Measurements from ENCODE around the gene HDAC10. TPM values are rescaled to one million over a fixed set of nuclear protein-coding genes. Genes with fewer than 3 reads are reported as not detected.

Gene HDAC10
- total RNA-seq, 1 donor from 2014 or later = 13.6 TPM

DNA sequence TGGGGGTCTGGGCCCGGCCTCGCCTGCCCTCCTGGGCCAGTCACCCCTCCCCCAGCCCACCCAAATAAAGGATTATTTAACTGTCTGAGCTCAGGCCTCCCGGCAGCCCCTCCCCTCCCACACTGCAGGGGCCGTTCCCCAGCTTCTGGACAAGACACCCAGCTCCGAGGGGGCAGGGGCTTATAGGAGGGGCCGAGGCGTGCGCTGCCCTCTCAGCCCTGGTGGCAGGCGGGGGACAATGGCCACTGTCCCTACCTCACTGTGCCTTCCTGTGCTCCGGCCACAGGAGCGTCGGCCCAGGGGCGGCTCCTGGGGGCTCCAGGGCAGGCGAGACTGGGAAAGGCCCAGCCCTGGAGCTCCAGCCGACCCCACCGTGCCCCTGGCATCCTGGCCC is 52.4 kb downstream of the HDAC10 start:
- Histone ChIP-seq H3K4me1 (peaks cover 40% of the 10 kb centered on the region), H3K9me3 (replicated peaks) (no peaks in the 10 kb centered on the region), H3K4me3 (no peak overlapping the region), H3K27me3 (ENCODE audit: low read depth) (no peaks in the 10 kb centered on the region), H3K36me3 (peaks cover 48% of the 10 kb centered on the region), H3K27ac (replicated peaks) (no peak overlapping the region)
- TF ChIP-seq, protein P1, sequence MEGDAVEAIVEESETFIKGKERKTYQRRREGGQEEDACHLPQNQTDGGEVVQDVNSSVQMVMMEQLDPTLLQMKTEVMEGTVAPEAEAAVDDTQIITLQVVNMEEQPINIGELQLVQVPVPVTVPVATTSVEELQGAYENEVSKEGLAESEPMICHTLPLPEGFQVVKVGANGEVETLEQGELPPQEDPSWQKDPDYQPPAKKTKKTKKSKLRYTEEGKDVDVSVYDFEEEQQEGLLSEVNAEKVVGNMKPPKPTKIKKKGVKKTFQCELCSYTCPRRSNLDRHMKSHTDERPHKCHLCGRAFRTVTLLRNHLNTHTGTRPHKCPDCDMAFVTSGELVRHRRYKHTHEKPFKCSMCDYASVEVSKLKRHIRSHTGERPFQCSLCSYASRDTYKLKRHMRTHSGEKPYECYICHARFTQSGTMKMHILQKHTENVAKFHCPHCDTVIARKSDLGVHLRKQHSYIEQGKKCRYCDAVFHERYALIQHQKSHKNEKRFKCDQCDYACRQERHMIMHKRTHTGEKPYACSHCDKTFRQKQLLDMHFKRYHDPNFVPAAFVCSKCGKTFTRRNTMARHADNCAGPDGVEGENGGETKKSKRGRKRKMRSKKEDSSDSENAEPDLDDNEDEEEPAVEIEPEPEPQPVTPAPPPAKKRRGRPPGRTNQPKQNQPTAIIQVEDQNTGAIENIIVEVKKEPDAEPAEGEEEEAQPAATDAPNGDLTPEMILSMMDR (IDR thresholded peaks at IDR 0.05; ENCODE audit: borderline replicate concordance) = no peak
- no peak for DNase-seq
- intact Hi-C loops (cut with micrococcal nuclease) = no loop called here

DNA sequence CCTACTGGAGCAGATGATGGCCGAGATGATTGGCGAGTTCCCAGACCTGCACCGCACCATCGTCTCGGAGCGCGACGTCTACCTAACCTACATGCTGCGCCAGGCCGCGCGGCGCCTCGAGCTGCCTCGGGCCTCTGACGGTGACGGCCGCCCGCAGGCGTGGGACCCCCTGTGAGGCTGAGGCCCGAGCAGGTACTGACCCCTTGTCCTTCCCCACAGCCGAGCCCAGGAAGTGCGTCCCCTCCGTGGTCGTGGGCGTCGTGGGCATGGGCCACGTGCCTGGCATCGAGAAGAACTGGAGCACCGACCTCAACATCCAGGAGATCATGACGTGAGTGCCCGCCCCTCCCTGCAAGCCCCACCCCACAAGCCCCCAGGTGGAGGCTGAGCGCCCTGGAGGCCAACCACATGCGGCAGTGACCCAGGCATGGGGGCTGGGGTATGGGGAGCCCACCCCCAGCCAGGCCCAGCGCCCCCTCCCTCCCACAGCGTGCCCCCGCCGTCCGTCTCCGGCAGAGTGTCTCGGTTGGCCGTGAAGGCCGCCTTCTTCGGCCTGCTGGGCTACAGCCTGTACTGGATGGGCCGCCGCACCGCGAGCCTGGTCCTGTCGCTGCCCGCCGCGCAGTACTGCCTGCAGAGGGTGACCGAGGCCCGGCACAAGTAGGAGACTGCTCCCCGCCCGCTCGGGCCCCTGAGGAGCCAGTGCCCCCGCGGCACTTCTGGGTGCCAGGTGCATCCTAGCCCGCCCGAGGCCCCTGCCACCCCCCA is 53.0 kb downstream of the HDAC10 start:
- Histone ChIP-seq H3K27me3 (ENCODE audit: low read depth) (no peaks in the 10 kb centered on the region), H3K4me3 (no peak overlapping the region), H3K9me3 (replicated peaks) (no peaks in the 10 kb centered on the region), H3K36me3 (peaks cover 43% of the 10 kb centered on the region), H3K27ac (replicated peaks) (no peak overlapping the region), H3K4me1 (peaks cover 35% of the 10 kb centered on the region)
- intact Hi-C loops (cut with micrococcal nuclease) = no loop called here
- DNase-seq = no peak
- TF ChIP-seq, protein P1 (IDR thresholded peaks at IDR 0.05; ENCODE audit: borderline replicate concordance) = no peak

DNA sequence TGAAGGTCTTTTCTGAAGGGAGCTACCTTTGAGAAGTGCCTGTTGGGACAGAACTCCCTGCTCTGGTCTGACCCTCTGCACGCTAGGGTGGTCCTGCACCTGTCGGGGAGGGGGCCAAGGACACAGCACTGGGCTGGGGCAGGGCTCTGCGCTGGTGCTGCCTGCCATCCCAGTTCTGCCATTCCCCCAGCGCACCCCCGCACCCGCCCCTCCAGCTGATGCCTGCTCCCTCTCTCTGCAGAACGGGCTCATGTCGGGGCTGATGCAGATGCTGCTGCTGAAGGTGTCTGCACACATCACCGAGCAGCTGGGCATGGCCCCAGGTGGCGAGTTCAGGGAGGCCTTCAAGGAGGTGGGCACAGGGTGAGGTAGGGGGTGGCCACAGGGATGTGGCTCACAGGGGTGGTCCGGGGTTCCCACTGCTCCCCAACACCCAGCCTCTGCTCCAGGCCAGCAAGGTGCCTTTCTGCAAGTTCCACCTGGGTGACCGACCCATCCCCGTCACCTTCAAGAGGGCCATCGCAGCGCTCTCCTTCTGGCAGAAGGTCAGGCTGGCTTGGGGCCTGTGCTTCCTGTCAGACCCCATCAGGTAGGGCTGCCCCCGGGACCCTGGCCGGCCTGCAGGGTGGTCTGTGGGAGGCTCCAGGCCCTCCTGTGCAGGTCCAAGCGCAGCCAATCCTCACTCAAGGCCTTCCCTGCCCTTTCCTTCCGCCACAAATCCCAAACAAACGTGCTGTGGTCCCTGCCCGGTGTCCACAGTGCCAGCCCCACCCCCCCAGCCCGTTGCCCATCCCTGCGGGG is 53.9 kb downstream of the HDAC10 start:
- no peak overlapping the region for H3K4me3 ChIP-seq
- peaks cover 27% of the 10 kb centered on the region for H3K4me1 ChIP-seq
- intact Hi-C loops (cut with micrococcal nuclease) = no loop called here
- H3K36me3 ChIP-seq = peaks cover 41% of the 10 kb centered on the region
- TF ChIP-seq, protein P1 (IDR thresholded peaks at IDR 0.05; ENCODE audit: borderline replicate concordance) = no peak
- no peaks in the 10 kb centered on the region for H3K27me3 ChIP-seq (ENCODE audit: low read depth)
- no peaks in the 10 kb centered on the region for H3K9me3 ChIP-seq (replicated peaks)
- DNase-seq = no peak
- H3K27ac ChIP-seq (replicated peaks) = no peak overlapping the region

DNA sequence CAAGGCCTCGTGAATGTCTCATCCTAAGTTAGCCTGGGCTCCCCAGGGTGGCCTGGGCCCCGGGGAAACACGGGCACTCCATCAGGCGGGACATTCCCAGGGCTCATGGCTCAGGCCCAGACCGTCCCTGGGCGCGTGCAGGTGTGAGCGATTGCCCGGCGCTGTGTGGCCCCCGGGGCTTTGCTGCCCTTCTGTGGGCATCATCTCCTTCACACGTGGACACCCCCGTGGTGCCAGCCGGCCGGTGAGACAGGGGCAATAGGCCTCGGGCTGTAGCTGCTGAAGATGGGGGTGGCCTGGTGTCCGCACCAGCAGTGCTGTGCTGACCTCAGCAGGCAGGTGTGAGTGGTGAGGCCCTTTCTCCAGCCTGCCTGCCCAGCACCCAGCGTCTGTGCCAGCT is 54.8 kb downstream of the HDAC10 start:
- intact Hi-C loops (cut with micrococcal nuclease) = no loop called here
- H3K36me3 ChIP-seq = peaks cover 41% of the 10 kb centered on the region
- H3K27ac ChIP-seq (replicated peaks) = no peak overlapping the region

More for the DNA sequence above, 54.8 kb downstream of the HDAC10 start:
- TF ChIP-seq, protein P1 (IDR thresholded peaks at IDR 0.05; ENCODE audit: borderline replicate concordance) = no peak
- Histone ChIP-seq H3K4me3 (no peak overlapping the region), H3K9me3 (replicated peaks) (no peaks in the 10 kb centered on the region), H3K4me1 (peaks cover 22% of the 10 kb centered on the region), H3K27me3 (ENCODE audit: low read depth) (no peaks in the 10 kb centered on the region)
- no peak for DNase-seq

Other genes starting within 250 kb of the HDAC10 start
- gene IL17REL, start 238.5 kb downstream of the HDAC10 start, total RNA-seq = not detected
- not detected for gene TTLL8, start 193.0 kb downstream of the HDAC10 start, total RNA-seq
- 0.66 TPM for gene MLC1, start 165.8 kb downstream of the HDAC10 start, total RNA-seq
- 0.49 TPM for gene MOV10L1, start 161.3 kb downstream of the HDAC10 start, total RNA-seq
- gene PANX2, start 80.5 kb downstream of the HDAC10 start, total RNA-seq = 0.58 TPM
- gene TRABD, start 65.4 kb downstream of the HDAC10 start, total RNA-seq = 21.0 TPM
- gene SELENOO, start 50.3 kb downstream of the HDAC10 start, total RNA-seq = 15.0 TPM
- gene TUBGCP6, start 6.2 kb downstream of the HDAC10 start, total RNA-seq = 18.3 TPM
- 17.2 TPM for gene MAPK12, start 10.4 kb upstream of the HDAC10 start, total RNA-seq
- gene MAPK11, start 19.1 kb upstream of the HDAC10 start, total RNA-seq = 7.8 TPM
- gene PLXNB2, start 56.4 kb upstream of the HDAC10 start, total RNA-seq = 50.2 TPM
- 1.2 TPM for gene DENND6B, start 75.7 kb upstream of the HDAC10 start, total RNA-seq
- 38.6 TPM for gene PPP6R2, start 92.1 kb upstream of the HDAC10 start, total RNA-seq
- gene SBF1, start 223.8 kb upstream of the HDAC10 start, total RNA-seq = 55.8 TPM
- gene ADM2, start 230.3 kb upstream of the HDAC10 start, total RNA-seq = not detected
- not detected for gene MIOX, start 235.6 kb upstream of the HDAC10 start, total RNA-seq